Pulmonary artery endothelial cell (primary cell): ENCODE measurements around the gene MYL11. TPM values are rescaled to one million over a fixed set of nuclear protein-coding genes. Genes with fewer than 3 reads are reported as not detected.
A peak's percentile ranks its signal among the peaks of the same experiment; 100 is the strongest.
"Not testable (repeated sequence)": the region's sequence is repeated elsewhere in the genome, so short reads cannot be mapped to it uniquely, and the experiment has no call there.

Experiments used
- DNase-seq: peaks from one replicate; pipeline ENCODE4 v3.0.0-alpha.2; 2011; ENCODE audit warnings: low read depth, low spot score
- total RNA-seq: library from RNA; depleted of rRNA; stranded (reverse); fragments of >200 nt; gene quantifications from 2 replicates; pipeline ENCODE4 v1.2.3, GENCODE V29; 2014

The MYL11 gene
- total RNA-seq, 1 donor from 2014 or later, result not detected

DNA sequence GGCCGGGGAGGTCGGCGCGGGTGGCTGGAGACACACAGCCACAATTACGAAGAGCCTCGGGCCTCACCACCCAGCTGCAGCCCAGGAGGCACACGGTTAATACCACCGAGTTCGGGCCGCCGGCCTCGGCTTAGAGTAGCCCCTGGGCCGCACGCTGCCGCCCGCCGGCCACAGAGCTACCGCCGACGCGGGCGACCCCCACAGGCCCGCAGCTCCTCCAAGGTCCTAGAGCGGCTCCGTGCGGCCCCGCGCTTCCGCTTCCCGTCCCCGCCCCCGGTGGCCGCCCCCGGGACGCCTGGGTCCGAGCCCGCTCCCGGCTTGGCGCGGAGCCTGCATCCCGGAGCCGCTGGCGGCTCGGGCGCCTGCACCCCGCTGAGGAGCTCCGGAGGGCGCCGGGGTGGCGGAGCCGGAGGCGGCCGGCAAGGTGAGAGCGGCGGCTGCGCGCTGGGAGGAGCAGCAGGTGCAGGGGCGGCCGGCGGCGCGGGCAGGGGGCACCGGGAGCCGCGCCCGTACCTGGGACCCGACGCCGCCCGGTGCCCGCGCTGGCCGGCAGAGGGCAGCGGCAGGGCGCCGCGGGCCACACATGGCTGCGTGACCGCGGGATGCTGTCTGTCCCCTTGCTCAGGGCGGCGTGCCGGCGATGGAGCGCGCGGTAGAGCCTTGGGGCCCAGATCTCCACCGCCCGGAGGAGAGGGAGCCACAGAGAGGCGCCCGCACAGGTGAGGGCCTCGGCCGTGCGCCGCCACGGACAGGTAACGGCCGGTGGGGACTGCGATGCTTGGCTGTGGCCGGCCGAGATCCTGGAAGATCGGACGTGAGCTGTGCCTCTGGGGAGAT lies 20.8 kb downstream of the MYL11 start, which contains the start of gene ZNF48:
ZNF48 (plus strand) TSS at position 266 of the 837 bp plus-strand sequence; CDS start at position 641, 375 bp downstream.
- DNase-seq, result peak; percentile 76

- DNase-seq, result no peak
These were observed 21.5 kb downstream of the MYL11 start for GRCh38 chr16:30395992-30396585.

DNA sequence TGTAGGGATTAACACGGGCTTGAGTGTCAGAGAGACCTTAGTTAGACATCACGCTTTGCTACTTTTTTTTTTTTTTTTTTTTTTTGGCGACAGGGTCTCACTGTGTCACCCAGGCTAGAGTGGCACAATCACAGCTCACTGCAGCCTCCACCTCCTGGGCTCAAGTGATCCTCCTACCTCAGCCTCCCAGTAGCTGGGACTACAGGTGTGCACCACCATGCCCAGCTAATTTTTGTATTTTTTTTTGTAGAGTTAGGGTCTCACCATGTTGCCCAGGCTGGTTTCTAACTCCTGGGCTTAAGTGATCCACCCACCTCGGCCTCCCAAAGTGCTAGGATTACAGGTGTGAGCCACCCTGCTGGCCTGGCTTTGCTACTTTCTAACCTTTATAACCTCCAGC lies 22.0 kb downstream of the MYL11 start:
- DNase-seq, result not testable (repeated sequence)

DNA sequence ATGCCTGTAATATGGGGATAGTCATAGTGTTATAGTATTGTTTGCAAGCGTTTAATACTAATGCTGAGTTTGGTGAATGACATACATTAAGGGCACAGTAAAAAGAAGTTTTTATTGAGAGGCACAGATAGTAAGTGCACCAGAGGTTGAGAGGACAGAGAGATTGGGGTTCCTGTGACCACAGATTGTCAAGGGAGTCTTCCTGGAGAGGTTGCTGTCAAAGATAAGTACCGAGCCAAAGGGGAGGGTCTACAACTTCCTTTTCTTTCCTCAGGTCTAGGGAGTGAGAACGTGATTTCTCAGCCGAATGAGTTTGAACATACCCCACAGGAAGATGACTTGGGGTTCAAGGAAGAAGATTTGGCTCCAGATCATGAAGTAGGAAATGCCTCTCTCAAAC lies 22.5 kb downstream of the MYL11 start:
- no peak for DNase-seq

DNA sequence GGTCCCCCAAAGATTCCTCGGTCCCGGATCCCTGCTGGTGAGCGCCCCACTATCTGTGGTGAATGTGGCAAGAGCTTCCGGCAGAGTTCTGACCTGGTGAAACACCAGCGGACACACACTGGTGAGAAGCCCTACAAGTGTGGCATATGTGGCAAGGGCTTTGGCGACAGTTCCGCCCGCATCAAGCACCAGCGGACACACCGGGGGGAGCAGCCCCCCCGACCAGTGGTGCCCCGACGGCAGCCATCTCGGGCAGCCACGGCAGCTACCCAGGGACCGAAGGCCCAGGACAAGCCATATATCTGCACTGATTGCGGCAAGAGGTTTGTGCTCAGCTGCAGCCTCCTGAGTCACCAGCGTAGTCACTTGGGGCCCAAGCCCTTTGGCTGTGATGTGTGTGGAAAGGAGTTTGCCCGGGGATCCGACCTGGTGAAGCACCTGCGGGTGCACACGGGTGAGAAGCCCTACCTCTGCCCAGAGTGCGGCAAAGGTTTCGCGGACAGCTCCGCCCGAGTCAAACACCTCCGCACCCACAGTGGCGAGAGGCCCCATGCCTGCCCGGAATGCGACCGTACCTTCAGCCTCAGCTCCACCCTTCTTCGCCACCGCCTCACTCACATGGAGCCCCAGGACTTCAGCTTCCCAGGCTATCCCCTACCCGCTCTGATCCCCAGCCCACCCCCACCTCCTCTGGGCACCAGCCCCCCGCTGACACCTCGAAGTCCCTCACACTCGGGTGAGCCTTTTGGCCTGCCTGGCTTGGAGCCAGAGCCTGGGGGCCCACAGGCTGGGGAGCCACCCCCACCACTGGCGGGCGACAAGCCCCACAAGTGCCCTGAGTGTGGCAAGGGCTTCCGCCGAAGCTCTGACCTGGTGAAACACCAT lies 23.4 kb downstream of the MYL11 start:
- DNase-seq, result no peak

DNA sequence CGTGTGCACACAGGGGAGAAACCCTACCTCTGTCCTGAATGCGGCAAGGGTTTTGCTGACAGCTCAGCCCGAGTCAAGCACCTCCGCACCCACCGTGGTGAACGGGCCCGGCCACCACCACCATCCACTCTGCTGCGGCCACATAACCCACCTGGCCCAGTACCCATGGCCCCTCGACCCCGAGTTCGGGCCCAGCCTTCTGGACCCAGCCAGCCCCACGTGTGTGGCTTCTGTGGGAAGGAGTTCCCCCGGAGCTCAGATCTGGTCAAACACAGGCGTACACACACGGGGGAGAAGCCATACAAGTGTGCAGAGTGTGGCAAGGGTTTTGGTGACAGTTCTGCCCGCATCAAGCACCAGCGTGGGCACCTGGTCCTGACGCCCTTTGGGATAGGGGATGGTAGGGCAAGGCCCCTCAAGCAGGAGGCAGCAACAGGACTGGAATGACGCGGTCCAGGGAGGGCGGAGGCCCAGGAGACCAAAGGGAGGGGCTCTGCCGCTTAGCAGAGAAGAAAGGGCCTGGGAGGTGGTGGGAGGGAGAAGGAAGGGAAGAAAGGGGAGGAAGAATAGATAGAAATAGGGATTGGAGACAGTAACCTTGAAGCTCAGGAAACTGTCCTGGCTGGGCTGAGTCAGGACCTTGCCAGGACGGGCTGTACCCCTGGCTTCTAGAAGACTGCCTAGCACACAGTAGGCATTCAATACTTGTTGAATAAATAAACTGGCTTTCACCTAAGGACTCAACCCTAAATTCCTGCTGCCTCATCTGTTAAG lies 24.2 kb downstream of the MYL11 start:
- DNase-seq, result no peak

- DNase-seq, result no peak
These were observed 25.0 kb downstream of the MYL11 start for GRCh38 chr16:30399435-30400186.

DNA sequence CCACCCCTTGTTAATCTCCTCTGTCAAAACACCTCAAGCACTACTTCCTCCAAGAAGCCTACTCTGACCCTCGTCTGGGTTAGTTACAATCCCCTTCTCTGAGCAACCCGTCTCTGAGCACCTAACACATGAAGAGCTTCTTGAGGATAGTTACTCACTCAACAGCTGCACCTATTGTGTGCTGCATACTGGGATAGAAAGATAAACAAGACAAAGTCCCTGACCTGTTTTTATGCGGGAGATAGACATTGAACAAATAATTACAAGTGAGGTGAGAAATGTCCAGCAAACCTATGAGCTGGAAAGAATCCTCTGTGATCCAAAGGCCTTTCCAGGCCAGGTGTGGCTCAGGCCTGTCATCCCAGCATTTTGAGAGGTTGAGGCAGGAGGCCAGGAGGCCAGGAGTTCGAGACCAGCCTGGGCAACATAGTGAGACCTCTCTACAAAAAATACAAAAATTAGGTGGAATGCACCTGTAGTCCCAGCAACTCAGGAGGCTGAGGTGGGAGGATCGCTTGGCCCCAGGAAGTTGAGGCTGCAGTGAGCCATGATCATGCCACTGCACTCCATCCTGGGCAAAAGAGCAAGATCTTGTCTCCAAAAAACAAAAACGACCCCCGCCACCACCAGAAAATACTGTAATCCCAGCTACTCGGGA lies 27.3 kb downstream of the MYL11 start:
- no peak for DNase-seq

- no peak for DNase-seq
These were observed 32.1 kb downstream of the MYL11 start for GRCh38 chr16:30406795-30407101.

DNA sequence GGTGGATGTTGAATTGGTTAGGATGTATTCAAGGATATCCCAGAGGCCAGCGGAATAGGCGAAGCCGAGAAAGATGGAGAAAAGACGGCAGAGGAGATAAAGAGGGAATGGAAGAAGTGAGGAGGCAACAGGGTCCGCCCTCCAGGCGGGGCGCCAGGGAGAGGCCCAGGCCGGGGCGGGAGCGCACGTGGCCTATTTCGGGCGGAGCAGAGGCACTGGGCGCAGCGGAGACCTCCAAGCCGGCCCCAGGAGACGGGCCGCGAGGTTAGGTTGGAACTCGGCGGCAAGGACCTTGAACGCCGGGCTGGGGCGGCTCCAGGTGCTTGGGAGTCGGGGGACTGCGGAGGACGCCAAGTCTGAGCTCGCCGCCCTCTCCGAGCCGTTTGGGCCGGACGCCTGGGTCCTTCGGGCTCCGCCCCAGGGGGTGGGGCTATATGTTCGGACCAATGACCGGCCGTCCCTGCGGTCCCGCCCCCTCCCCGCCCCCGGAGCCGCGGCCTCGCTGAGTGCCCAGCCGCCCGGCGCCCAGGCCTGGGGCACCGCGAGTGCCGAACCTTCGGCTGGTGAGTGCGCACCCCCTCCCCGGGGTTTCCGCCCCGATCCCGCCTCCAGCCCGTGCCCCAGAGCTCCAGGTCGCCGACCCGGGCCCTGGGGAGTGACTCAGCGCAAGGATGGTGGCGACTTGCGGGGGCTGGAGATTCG lies 32.7 kb downstream of the MYL11 start, which contains the start of gene ZNF771:
ZNF771 (plus strand) TSS at position 505 of the 702 bp plus-strand sequence. CDS start 448 bp downstream, outside the sequence.
- peak; percentile 54 for DNase-seq

- no peak for DNase-seq
These were observed 33.4 kb downstream of the MYL11 start for GRCh38 chr16:30407804-30408534.

- DNase-seq, result peak; percentile 55
These were observed 34.8 kb downstream of the MYL11 start for GRCh38 chr16:30409125-30410060.

DNA sequence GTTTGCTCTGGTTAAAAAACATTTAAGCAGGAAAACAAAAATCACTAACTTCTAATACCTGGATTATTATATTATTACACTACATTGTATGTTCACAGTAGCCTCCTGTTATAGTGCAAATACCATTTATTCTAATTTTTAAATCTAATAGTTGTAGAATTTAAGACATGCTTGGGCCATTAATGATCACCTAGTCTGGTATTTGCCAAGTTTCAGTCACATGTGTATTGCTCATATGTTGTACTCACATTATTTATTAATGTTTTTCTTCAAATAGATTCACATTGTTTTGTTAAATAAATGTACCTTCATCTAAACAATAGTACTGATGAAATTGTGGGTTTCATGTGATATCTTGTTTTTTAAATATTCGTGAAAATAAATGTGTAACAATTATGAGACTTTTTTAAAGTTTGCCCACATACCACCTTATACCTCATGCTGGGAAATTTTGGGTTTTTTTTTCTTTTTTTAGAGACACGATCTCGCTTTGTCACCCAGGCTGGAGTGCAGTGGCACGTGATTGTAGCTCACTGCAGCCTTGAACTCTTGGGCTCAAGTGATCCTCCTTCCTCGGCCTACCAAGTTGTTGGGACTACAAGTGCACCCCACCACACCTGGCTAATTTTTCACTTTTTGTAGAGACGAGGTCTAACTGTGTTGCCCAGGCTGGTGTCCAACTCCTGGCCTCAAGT lies 38.7 kb downstream of the MYL11 start:
- DNase-seq, result no peak

DNA sequence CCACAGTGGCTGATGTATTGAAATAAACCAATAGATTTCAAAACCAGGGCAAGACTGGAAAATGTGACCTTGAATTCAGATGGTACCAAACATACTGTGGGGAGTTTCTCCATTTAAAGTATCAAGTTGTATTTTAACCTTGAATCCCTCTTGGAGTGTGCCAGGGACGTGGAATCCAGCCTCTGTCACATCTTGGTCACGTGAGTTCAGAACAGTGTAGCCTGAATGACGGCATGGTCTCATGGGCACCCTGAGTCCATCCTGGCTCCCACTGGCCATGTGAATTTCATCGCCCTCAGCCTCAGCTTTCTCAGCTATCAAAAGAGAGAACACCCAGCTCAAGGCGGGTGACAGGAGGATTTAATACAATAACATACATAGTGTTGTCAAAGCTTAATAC lies 39.6 kb downstream of the MYL11 start:
- no peak for DNase-seq

GRCh38 chr16:30416047-30416603 lies 41.5 kb downstream of the MYL11 start:
- no peak for DNase-seq
